H1 (cell line): ENCODE data around the gene RASA1. TPM values are rescaled to one million over a fixed set of nuclear protein-coding genes. Genes with fewer than 3 reads are reported as not detected.

ENCODE experiments used
- CTCF ChIA-PET: fragments of 300-600 bp; sonication (Branson Sonifier 250); formaldehyde crosslinking; loops from one replicate; lab custom pipeline; 2021; ENCODE audit not compliant: partially characterized antibody; lab: Charles Lee
- POLR2A ChIA-PET: fragments of 300-600 bp; sonication (Branson Sonifier 250); formaldehyde crosslinking; loops from one replicate; lab custom pipeline; 2021; ENCODE audit warnings: inconsistent platforms; ENCODE audit not compliant: partially characterized antibody; lab: Charles Lee
- DNase-seq, 2 experiments: peaks; one replicate each; pipeline versions ENCODE4 v3.0.0 to v3.0.0-alpha.2; 2010 to 2022; ENCODE audit warnings: low spot score in 2 of 2, low read depth in 1 of 2, mixed read lengths in 1 of 2
- FAIRE-seq: peaks from 2 replicates; lab custom pipeline; 2011; peaks lifted over from hg19 to GRCh38; lab: Jason Lieb, UNC
- H2AFZ ChIP-seq: 2 replicates; pipeline ENCODE4 v1.8.1; 2012; ENCODE audit warnings: low read length, inconsistent platforms
- H2AK5ac ChIP-seq: 2 replicates; pipeline ENCODE4 v1.6.1; 2013; ENCODE audit warnings: low read depth, low read length
- H2BK120ac ChIP-seq: replicated peaks from 2 replicates; pipeline ENCODE3; 2013; ENCODE audit warnings: low read depth, low read length, inconsistent platforms
- H2BK12ac ChIP-seq: 2 replicates; pipeline ENCODE4 v1.6.1; 2013; ENCODE audit warnings: low read depth, low read length
- H2BK15ac ChIP-seq: 2 replicates; pipeline ENCODE4 v1.6.1; 2013; ENCODE audit warnings: low read length
- H2BK20ac ChIP-seq: 2 replicates; pipeline ENCODE4 v1.6.1; 2013; ENCODE audit warnings: low read length
- H2BK5ac ChIP-seq: 2 replicates; pipeline ENCODE4 v1.6.1; 2013; ENCODE audit warnings: low read depth, low read length
- H3K14ac ChIP-seq: 2 replicates; pipeline ENCODE4 v1.6.1; 2013; ENCODE audit warnings: inconsistent platforms; ENCODE audit not compliant: insufficient read length
- H3K18ac ChIP-seq: 2 replicates; pipeline ENCODE4 v1.6.1; 2013; ENCODE audit warnings: low read length; ENCODE audit errors: extremely low read depth
- H3K23ac ChIP-seq: 2 replicates; pipeline ENCODE4 v1.6.1; 2013; ENCODE audit warnings: inconsistent platforms; ENCODE audit not compliant: insufficient read length
- H3K23me2 ChIP-seq: 2 replicates; pipeline ENCODE4 v1.6.1; 2013; ENCODE audit warnings: low read depth, low read length
- H3K27ac ChIP-seq: 2 replicates; pipeline ENCODE4 v1.6.1; 2011; ENCODE audit warnings: low read depth, low read length, inconsistent platforms
- H3K27me3 ChIP-seq, 4 experiments: replicated peaks in 1 of 4; 1 replicate in 1 of 4; 2 replicates in 3 of 4; pipeline versions ENCODE4 v1.6.1 to v1.8.1; 2011 to 2013; ENCODE audit warnings: low read length in 3 of 4, mild to moderate bottlenecking in 3 of 4, inconsistent platforms in 2 of 4, mixed read lengths in 2 of 4, moderate library complexity in 1 of 4; ENCODE audit not compliant: control insufficient read depth in 3 of 4, insufficient read depth in 3 of 4; ENCODE audit errors: extremely low read depth in 1 of 4
- H3K36me3 ChIP-seq, 4 experiments: 2 replicates each; pipeline versions ENCODE4 v1.6.1 to v1.8.1; 2011 to 2013; ENCODE audit warnings: mild to moderate bottlenecking in 4 of 4, low read length in 3 of 4, moderate library complexity in 2 of 4, control low read depth in 1 of 4, inconsistent platforms in 1 of 4; ENCODE audit not compliant: insufficient read depth in 4 of 4, control insufficient read depth in 2 of 4
- H3K4ac ChIP-seq: replicated peaks from 2 replicates; pipeline ENCODE3; 2013; ENCODE audit warnings: low read length, low read depth, mixed read lengths, inconsistent platforms; ENCODE audit not compliant: insufficient read length
- H3K4me1 ChIP-seq, 4 experiments: replicated peaks in 1 of 4; 1 replicate in 1 of 4; 2 replicates in 3 of 4; pipeline versions ENCODE4 v1.6.1 to v1.8.1; 2011 to 2013; ENCODE audit warnings: low read length in 3 of 4, inconsistent platforms in 2 of 4, mixed read lengths in 1 of 4; ENCODE audit not compliant: insufficient read depth in 4 of 4, control insufficient read depth in 3 of 4
- H3K4me2 ChIP-seq, 2 experiments: 2 replicates each; pipeline versions ENCODE4 v1.6.1 to v1.8.1; 2011 to 2013; ENCODE audit warnings: low read depth in 2 of 2, low read length in 2 of 2, control low read depth in 1 of 2, inconsistent platforms in 1 of 2, mild to moderate bottlenecking in 1 of 2; ENCODE audit not compliant: insufficient read depth in 1 of 2
- H3K4me3 ChIP-seq, 4 experiments: fragments of 200-600, 300-600 bp in 1 of 4; sonication (generic), shearing (Covaris generic), sonication (Bioruptor Twin) in 1 of 4; 2 replicates each; pipeline versions ENCODE4 v1.5.1 to v1.8.1; 2011 to 2016; ENCODE audit warnings: low read length in 4 of 4, low read depth in 3 of 4, control low read depth in 2 of 4, inconsistent platforms in 2 of 4, mild to moderate bottlenecking in 2 of 4, mixed read lengths in 1 of 4, moderate library complexity in 1 of 4; ENCODE audit not compliant: insufficient read depth in 2 of 4; ENCODE audit errors: extremely low read depth in 1 of 4
- H3K56ac ChIP-seq: replicated peaks from 2 replicates; pipeline ENCODE3; 2013; ENCODE audit warnings: low read depth, mild to moderate bottlenecking, mixed read lengths, low read length, inconsistent platforms; ENCODE audit not compliant: insufficient read length
- H3K79me1 ChIP-seq: 2 replicates; pipeline ENCODE4 v1.6.1; 2013; ENCODE audit warnings: low read depth, low read length, control low read depth
- H3K79me2 ChIP-seq, 2 experiments: 2 replicates each; pipeline versions ENCODE4 v1.6.1 to v1.8.1; 2012 to 2013; ENCODE audit warnings: low read length in 2 of 2, mild to moderate bottlenecking in 2 of 2, inconsistent platforms in 1 of 2; ENCODE audit not compliant: insufficient read depth in 2 of 2, control insufficient read depth in 1 of 2
- H3K9ac ChIP-seq, 4 experiments: replicated peaks in 1 of 4; 1 replicate in 1 of 4; 2 replicates in 3 of 4; pipeline versions ENCODE4 v1.6.1 to v1.8.1; 2011 to 2013; ENCODE audit warnings: low read depth in 3 of 4, low read length in 3 of 4, control low read depth in 2 of 4, mild to moderate bottlenecking in 2 of 4, moderate library complexity in 2 of 4, inconsistent platforms in 1 of 4; ENCODE audit errors: extremely low read depth in 1 of 4
- H3K9me3 ChIP-seq, 2 experiments: 2 replicates each; pipeline versions ENCODE4 v1.6.1 to v1.8.1; 2012 to 2013; ENCODE audit warnings: mild to moderate bottlenecking in 2 of 2, moderate library complexity in 2 of 2, control low read depth in 1 of 2, inconsistent platforms in 1 of 2, low read depth in 1 of 2, low read length in 1 of 2, mixed read lengths in 1 of 2; ENCODE audit not compliant: insufficient read depth in 2 of 2
- H4K20me1 ChIP-seq, 2 experiments: replicated peaks in 1 of 2; 2 replicates each; pipeline versions ENCODE3 to v1.8.1; 2011 to 2013; ENCODE audit warnings: inconsistent platforms in 2 of 2, low read length in 2 of 2, mild to moderate bottlenecking in 1 of 2; ENCODE audit not compliant: insufficient read depth in 2 of 2, control insufficient read depth in 1 of 2
- H4K5ac ChIP-seq: 2 replicates; pipeline ENCODE4 v1.6.1; 2013; ENCODE audit warnings: low read length, low read depth, mixed read lengths, inconsistent platforms; ENCODE audit not compliant: insufficient read length
- H4K8ac ChIP-seq: 2 replicates; pipeline ENCODE4 v1.8.0; 2013; ENCODE audit warnings: mild to moderate bottlenecking, moderate library complexity, low read length, inconsistent platforms; ENCODE audit not compliant: insufficient read depth; ENCODE audit errors: extremely low read depth
- H4K91ac ChIP-seq: replicated peaks from 2 replicates; pipeline ENCODE3; 2013; ENCODE audit warnings: low read length, mixed read lengths, inconsistent platforms; ENCODE audit not compliant: insufficient read length
- ASH2L ChIP-seq: fragments of 200-600, 300-600 bp; sonication (generic); IDR thresholded peaks from one replicate; pipeline ENCODE4 v1.7.1; 2017; ENCODE audit warnings: low read length
- EZH2 ChIP-seq: fragments of 200-600 bp; sonication (generic); IDR thresholded peaks from 2 replicates; pipeline ENCODE4 v1.7.1; 2012; ENCODE audit warnings: low read depth, mild to moderate bottlenecking, moderate library complexity, low read length, inconsistent platforms; ENCODE audit not compliant: severe bottlenecking
- FOSL1 ChIP-seq: IDR thresholded peaks from 2 replicates; pipeline ENCODE4 v1.6.1; 2011; ENCODE audit warnings: mild to moderate bottlenecking, low read depth, low read length, moderate library complexity; ENCODE audit not compliant: insufficient read depth
- GTF2F1 ChIP-seq: IDR thresholded peaks from 2 replicates; pipeline ENCODE4 v1.6.1; 2012; ENCODE audit warnings: low read depth, low read length, improper control_type of control experiment, borderline replicate concordance
- JUN ChIP-seq: IDR thresholded peaks from 2 replicates; pipeline ENCODE4 v1.6.1; 2011; ENCODE audit warnings: low read depth, mild to moderate bottlenecking, improper control_type of control experiment, low read length
- NRF1 ChIP-seq: IDR thresholded peaks from 2 replicates; pipeline ENCODE4 v1.6.1; 2011; ENCODE audit warnings: mild to moderate bottlenecking, low read depth, low read length, improper control_type of control experiment
- SAP30 ChIP-seq: fragments of 300-600 bp; sonication (generic); IDR thresholded peaks from 2 replicates; pipeline ENCODE4 v1.7.1; 2012; ENCODE audit warnings: low read length, moderate library complexity, mild to moderate bottlenecking, inconsistent platforms; ENCODE audit not compliant: insufficient read depth, insufficient replicate concordance
- SIRT6 ChIP-seq: IDR thresholded peaks from one replicate; pipeline ENCODE4 v1.7.1; 2012; ENCODE audit warnings: low read length, inconsistent platforms
- SIX5 ChIP-seq: IDR thresholded peaks from 2 replicates; pipeline ENCODE4 v1.6.1; 2011; ENCODE audit warnings: mild to moderate bottlenecking, low read depth, low read length
- SUZ12 ChIP-seq: fragments of 200-600 bp; sonication (generic); IDR thresholded peaks from 2 replicates; pipeline ENCODE4 v1.6.1; 2012; ENCODE audit warnings: mild to moderate bottlenecking, inconsistent platforms, low read length, moderate library complexity, mixed read lengths
- TCF12 ChIP-seq: IDR thresholded peaks from 2 replicates; pipeline ENCODE4 v1.6.1; 2011; ENCODE audit warnings: low read depth, mild to moderate bottlenecking, low read length
- USF2 ChIP-seq: IDR thresholded peaks from 2 replicates; pipeline ENCODE4 v1.6.1; 2011; ENCODE audit warnings: low read length, improper control_type of control experiment
- YY1 ChIP-seq: IDR thresholded peaks from 2 replicates; pipeline ENCODE4 v1.6.1; 2011; ENCODE audit warnings: low read depth, mild to moderate bottlenecking, low read length
- whole genome bisulfite sequencing, 2 experiments: shearing (Covaris generic) in 1 of 2; methylation state at CpG; one replicate each; pipeline versions ENCODE4 v1.1.6 to v1.1.7; 2013 to 2015; ENCODE audit warnings: low lambda C conversion rate in 2 of 2, mixed read lengths in 2 of 2, inconsistent platforms in 1 of 2, low coverage in 1 of 2, missing lambda C conversion rate in 1 of 2; ENCODE audit not compliant: insufficient replicate concordance in 2 of 2, insufficient coverage in 1 of 2, insufficient read length in 1 of 2; ENCODE audit errors: extremely low coverage in 1 of 2, missing lambda C conversion rate in 1 of 2; 5-methylcytosine and 5-hydroxymethylcytosine counted together
- polyA plus RNA-seq, 7 experiments: library from polyadenylated mRNA; depleted of rRNA in 3 of 7; stranded (reverse) in 5 of 7; unstranded in 2 of 7; fragments of >200 nt in 5 of 7; fragments of 200-250 nt in 2 of 7; gene quantifications; 1 replicate in 5 of 7; 2 replicates in 1 of 7; 4 replicates in 1 of 7; pipeline versions ENCODE4 v1.2.1 to v1.2.3, GENCODE V29; 2011 to 2013; ENCODE audit warnings: missing spikeins in 2 of 7, mixed read lengths in 2 of 7
- total RNA-seq: library from RNA; stranded (reverse); fragmentation: NEBNext Ultra II Directional; extraction: Animal tissue kit (Norgen Biotek cat#: 25700); gene quantifications from 2 replicates; pipeline ENCODE4 v1.2.1, GENCODE V29; 2021

RASA1 gene
- total and polyA plus RNA-seq, 2 of the 8 experiments (the other 6 are each of a cell fraction or from before 2014, with no cell fraction given), result 15.9 to 33.8 TPM

GRCh38 chr5:87260604-87261192, 7.0 kb upstream of the RASA1 start:
- no peak for FAIRE-seq
- Histone ChIP-seq H3K14ac (no peak overlapping the region), H4K8ac (no peak overlapping the region), H3K4me3 (no peak overlapping the region), H3K4ac (no peak overlapping the region), H3K23ac (no peak overlapping the region), H2AFZ (no peak overlapping the region), H4K5ac (no peak overlapping the region), H2BK120ac (no peak overlapping the region), H2BK5ac (no peak overlapping the region), H3K27ac (no peak overlapping the region), H2BK20ac (no peak overlapping the region), H4K20me1 (no peaks in the 10 kb centered on the region), H3K4me1 (peaks cover 0 to 3% (median 0%) of the 10 kb centered on the region in 4 experiments; a peak in 2 of 7 replicates), H3K27me3 (peaks cover 1 to 20% (median 12%) of the 10 kb centered on the region in 4 experiments), H4K91ac (no peak overlapping the region), H3K36me3 (no peaks in the 10 kb centered on the region), H3K18ac (no peak overlapping the region), H3K4me2 (no peak overlapping the region), H3K79me1 (no peaks in the 10 kb centered on the region), H3K9ac (no peak overlapping the region), H2BK12ac (no peak overlapping the region), H3K56ac (no peak overlapping the region), H3K9me3 (no peaks in the 10 kb centered on the region), H2BK15ac (no peak overlapping the region), H3K79me2 (no peaks in the 10 kb centered on the region), H3K23me2 (no peaks in the 10 kb centered on the region), H2AK5ac (no peak overlapping the region)
- CTCF ChIA-PET, result interaction anchor here (0.6 kb wide), 1 partner anchor 15 kb away, joined by 4 read pairs; no protein-coding TSS in a partner anchor
- DNase-seq, result no peak
- 89% methylated on average over 4 of the region's 4 CpGs; no CpG with 5 or more reads in 1 of the 2 experiments for WGBS, 2 experiments
- POLR2A ChIA-PET, result interaction anchor here (1.4 kb wide), 1 partner anchor 10 kb away, joined by 3 read pairs; no protein-coding TSS in a partner anchor
- TF ChIP-seq JUN (no peak), GTF2F1 (no peak), SAP30 (no peak), SUZ12 (no peak), USF2 (no peak), ASH2L (no peak), EZH2 (no peak), NRF1 (no peak), SIX5 (no peak), TCF12 (no peak), FOSL1 (no peak), YY1 (no peak), SIRT6 (no peak)
